Inferior parietal cortex (tissue), 1 donor: ENCODE data around the gene NFIC.
"Not testable (repeated sequence)": the region's sequence is repeated elsewhere in the genome, so short reads cannot be mapped to it uniquely, and the experiment has no call there.

Experiments used
- DNase-seq: peaks from one replicate; pipeline ENCODE4 v3.0.0-alpha.2; 2016; ENCODE audit errors: extremely low spot score

The NFIC gene

GRCh38 chr19:3451451-3451866, 85.1 kb downstream of the NFIC start:
- no peak for DNase-seq

DNA sequence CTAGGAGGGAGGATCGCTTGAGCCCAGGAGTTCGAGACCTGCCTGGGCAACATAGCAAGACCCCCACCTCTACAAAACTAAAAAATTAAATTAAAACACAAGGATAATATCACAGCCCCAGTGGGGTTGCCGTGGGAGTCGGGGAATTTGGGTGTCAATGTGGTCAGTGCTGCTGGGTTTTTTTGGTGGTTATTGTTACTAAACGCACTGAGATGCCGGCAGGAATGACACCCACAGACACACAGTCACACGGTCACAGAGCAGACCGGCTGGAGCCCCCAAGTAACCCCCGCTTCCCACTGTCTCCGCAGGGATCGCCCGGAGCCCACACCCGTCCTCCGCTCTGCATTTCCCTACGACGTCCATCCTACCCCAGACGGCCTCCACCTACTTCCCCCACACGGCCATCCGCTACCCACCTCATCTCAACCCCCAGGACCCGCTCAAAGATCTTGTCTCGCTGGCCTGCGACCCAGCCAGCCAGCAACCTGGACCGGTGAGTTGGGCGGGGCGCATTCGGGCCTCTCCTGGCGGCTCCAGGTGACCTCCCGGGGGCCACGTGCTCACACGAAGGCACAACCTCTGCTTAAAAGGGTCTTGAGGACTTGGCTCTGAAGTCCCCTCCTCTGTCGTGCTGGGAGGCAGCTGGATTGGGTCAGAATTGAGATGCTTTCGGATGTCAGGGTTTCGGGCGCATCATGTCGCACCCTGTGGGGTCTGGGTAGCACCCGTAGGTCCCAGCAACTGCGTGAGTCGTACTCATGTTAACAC, 86.0 kb downstream of the NFIC start:
- no peak for DNase-seq

DNA sequence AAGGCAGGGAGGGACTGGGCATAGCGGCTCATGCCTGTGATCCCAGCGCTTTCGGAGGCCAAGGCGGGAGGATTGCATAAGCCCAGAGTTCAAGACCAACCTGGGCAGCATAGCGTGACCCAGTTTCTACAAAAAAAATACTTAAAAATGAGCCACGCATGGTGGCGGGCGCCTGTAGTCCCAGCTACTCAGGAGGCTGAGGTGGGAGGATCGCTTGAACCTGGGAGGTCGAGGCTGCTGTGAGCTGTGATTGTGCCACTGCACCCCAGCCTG, 86.5 kb downstream of the NFIC start:
- not testable (repeated sequence) for DNase-seq

GRCh38 chr19:3453840-3454239, 87.5 kb downstream of the NFIC start:
- no peak for DNase-seq

GRCh38 chr19:3454656-3455392, 88.4 kb downstream of the NFIC start:
- DNase-seq: no peak

DNA sequence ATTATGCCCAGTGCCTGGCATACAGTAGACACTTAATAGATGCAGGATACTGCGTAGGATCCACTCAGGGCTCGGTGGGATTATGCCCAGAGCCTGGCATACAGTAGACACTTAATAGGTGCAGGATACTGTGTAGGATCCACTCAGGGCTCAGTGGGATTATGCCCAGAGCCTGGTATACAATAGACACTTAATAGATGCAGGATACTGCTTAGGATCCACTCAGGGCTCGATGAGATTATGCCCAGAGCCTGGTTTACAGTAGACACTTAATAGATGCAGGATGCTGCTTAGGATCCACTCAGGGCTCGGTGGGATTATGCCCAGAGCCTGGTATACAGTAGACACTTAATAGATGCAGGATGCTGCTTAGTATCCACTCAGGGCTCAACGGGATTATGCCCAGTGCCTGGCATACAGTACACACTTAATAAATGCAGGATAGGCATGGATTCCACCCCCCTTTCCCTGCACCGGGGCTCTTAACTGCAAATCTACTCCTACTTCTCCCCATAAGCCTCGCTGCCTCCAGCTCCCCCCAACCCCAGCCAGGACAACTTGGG, 89.1 kb downstream of the NFIC start:
- DNase-seq: no peak

DNA sequence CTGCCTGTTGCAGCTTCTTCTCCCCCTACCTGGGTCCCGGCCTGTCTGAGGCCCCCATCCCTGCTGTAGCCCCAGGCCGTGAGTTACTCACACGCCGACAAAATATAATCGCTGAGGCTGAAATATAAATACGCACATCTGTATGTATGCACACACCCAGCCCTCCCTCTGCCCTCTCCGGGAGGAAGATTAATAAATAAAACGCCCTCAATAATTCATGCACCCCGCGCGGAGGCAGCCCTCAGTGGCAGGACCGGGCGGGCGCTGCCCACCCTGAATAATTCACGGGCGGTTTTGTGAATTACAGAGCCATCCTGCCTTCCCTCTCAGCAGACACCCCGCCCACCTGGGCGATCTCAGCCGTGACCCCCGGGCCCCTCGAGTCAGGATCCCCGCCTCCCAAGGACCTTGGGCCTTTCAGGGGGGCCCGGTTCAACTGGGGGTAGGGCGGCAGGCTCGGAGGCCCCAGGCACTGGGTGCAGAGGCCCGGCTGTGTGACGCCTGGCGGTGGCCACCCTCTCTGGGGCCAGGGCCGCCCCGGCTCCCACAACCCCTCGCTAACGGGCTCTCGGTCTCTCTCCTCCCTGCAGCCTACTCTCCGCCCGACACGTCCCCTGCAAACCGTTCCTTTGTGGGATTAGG, 89.7 kb downstream of the NFIC start:
- no peak for DNase-seq

GRCh38 chr19:3456925-3457527, 90.6 kb downstream of the NFIC start:
- no peak for DNase-seq

DNA sequence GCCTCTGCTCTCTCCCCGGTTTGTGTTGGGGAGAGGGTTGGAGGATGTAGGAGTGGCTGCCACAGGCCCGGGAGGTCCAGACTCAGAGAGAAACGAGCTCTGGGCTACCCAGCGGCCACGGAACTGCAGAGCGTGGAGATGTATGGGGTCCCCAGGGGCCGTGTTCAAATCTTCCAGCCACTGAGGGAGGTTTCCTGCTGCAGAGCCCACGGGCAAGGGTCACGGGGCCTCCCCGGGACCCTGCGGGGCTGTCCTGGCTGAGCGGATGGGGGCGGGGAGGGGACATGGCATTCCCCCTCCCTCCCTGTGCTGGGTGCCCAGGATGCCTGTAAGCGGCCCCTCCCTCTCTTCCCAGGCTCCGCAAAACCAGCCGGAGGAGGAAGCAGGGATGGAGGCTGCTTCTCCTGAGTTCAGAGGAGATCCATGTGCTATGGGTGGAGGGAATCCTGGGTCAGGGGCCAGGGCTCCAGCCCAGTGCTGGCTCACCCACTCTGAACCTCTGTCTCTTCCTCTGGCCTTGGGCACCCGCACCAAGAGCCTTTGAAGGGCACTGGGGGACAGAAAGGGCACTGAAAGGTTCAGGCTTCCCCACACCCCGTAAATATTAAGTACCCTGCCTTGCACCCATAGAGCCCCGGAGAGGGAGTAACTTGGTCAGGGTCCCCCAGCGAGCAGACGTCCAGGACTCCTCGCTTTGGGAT, 91.3 kb downstream of the NFIC start:
- no peak for DNase-seq

DNA sequence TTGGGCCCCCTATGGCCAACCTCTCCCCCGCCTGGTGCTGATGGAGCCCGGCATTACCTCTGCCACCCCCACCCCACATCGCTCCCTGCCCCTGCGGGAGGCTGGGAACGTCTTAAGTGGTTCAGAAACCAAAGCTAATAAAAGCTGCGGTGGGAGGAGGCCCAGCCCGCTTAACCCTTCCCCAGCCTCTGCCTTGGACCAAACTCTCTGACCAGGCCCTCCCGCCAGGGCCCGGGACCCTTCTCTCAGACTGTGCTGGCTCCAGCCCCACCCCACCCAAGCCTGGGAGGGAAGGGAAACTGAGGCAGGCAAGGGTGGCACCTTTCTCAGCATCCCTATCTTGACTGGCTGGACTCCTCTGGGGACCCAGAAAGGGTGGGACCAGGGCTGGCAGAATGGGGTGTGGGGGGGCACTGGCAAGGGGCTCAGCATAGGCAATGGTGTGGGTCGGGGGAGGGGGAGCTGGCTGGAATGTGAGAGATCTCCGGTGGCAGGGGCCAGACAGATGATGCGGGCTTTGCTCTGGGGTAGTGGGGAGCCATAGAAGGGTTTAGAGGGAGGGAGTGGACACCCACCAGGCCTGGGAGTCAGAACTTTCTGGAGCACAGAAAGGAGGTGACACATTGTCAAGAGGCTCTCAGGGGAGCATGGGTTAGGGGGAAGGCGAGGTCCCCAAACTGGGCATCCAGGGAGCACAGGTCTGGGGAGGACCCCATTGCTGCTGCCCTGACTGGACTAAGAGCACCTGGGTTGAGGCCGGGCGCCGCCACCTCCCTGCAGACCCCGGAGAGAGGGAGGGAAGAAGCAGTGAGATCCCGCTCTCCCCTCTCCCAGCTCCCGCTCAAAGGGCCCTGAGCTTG, 92.1 kb downstream of the NFIC start:
- DNase-seq: no peak

- no peak for DNase-seq
Observed at GRCh38 chr19:3459089-3459881, 92.9 kb downstream of the NFIC start.

- DNase-seq: no peak
Observed at GRCh38 chr19:3459965-3460582, 93.7 kb downstream of the NFIC start.

GRCh38 chr19:3462991-3463713, 96.8 kb downstream of the NFIC start:
- no peak for DNase-seq

DNA sequence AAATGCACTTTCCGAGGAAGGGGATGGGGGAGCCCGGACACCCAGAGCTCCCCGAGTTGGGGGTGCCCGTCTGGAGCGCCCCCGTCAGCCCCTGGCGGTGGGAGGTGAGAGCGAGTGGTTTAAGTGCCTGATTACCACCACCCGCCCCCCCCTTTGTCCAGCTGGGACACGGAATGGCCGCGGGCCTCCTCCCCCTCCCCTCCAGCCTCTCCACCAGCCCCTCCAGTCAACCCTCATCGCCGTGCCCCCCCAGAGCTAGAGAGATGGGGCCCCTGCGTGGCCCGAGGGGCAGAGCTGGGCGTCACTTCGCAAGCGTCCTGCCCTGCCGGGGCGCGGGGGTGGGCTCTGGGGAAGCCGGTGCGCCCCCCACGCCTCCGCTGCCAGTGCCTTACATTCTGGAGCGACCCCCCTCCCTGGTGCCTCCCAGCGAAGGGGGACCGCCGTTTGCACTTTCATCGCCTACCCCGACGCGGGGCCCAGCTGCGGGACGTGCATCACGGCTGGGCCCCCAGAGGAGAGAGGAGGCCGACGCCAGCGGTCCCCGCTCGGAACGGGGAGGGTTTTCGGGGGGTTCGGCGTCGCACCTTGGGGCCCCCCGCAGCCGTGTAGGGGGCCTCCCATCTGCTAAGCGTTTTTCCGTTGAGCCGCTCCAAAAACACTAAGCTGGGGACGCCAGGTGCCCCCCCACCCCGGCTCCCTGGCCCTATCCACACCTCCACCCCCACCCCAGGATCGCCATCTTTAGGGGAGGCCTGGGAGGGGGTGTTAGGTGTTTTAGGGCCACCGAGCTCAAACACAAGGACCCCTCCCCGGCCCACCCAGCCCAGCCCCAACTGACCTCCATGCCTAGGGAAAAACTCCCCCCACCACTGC, 97.6 kb downstream of the NFIC start:
- no peak for DNase-seq

DNA sequence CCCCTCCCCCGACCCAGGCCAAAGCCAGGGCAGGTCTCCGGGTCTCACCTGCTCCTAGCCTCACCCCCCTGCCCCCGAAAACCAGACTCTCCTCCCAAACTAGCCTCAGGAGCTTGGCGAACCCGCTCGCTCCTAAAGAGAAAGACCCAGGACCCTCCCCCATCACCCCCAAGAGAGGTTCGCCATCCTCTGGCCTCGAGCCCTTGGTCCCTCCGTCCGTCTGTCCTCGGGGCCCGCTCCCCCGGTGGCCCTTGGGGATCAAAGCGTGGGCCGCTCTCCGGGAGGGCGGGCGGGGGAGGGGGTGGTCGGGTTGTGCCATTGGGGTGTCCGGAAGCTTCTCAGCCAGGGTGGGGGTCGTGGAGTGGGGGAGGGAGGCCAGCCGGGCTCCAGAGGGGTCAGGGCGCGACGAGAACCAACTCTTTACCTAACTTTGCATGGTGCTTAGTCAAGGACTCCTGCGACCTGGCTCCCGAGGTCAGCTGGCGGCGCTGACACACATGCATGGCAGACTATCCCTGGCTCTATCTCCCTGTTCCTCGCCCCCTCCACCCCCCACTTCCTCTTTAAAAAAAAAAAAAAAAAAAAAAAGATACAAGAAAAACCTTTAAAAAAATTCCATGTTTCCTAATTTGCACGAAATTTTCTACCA, 98.3 kb downstream of the NFIC start:
- DNase-seq: no peak

DNA sequence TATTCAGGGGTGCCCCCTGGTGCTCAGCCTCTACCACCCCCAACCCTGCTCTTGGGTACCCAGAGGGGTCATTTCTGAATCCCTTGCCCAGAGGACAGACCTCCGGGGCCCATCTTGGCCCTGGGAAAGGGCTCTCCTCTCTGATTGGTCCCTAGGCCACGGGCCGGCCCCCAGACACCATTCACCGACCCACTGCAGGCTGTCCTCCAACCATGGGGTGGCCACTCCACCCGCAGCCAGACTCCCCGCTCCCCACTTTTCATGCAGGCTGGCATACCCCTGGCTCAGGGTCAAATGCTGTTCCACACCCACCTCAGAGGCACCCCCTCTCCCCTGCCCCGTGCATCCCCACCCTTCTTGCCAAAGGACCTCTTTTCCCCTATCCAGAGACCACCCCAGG, 99.2 kb downstream of the NFIC start:
- no peak for DNase-seq

- DNase-seq: peak; percentile 25
Observed at GRCh38 chr19:3466635-3467034, 100.3 kb downstream of the NFIC start.
